Muscle layer of colon (tissue), 2 donors: ENCODE measurements around the gene PDZD8.

Experiments
- H3K27ac ChIP-seq: one replicate; pipeline ENCODE4 v1.7.0; 2013; ENCODE audit warnings: low read depth, mild to moderate bottlenecking, low read length, moderate library complexity
- H3K27me3 ChIP-seq, 2 donors: one replicate each; pipeline ENCODE4 v1.7.0; 2013; ENCODE audit warnings: low read length in 2 of 2, mild to moderate bottlenecking in 2 of 2; ENCODE audit not compliant: insufficient read depth in 2 of 2, control insufficient read depth in 1 of 2
- H3K36me3 ChIP-seq: one replicate; pipeline ENCODE4 v1.7.0; 2013; ENCODE audit warnings: mild to moderate bottlenecking, low read length; ENCODE audit not compliant: insufficient read depth
- H3K4me1 ChIP-seq: one replicate; pipeline ENCODE4 v1.7.0; 2013; ENCODE audit warnings: mild to moderate bottlenecking, low read length; ENCODE audit not compliant: insufficient read depth
- H3K4me3 ChIP-seq, 2 donors: one replicate each; pipeline ENCODE4 v1.7.0; 2013; ENCODE audit warnings: low read length in 2 of 2, low read depth in 1 of 2, mild to moderate bottlenecking in 1 of 2, moderate library complexity in 1 of 2
- H3K9ac ChIP-seq: one replicate; pipeline ENCODE4 v1.7.0; 2013; ENCODE audit warnings: low read length
- H3K9me3 ChIP-seq: one replicate; pipeline ENCODE4 v1.7.0; 2013; ENCODE audit warnings: mild to moderate bottlenecking, low read length
- donor health status: abdominal sarcoma.
- donor health status: Adenocarcinoma of cecum.

The PDZD8 gene

GRCh38 chr10:117275121-117275520 is 100.1 kb downstream of the PDZD8 start:
- H3K9ac ChIP-seq, result no peak overlapping the region
- H3K9me3 ChIP-seq, result no peaks in the 10 kb centered on the region
- H3K27ac ChIP-seq, result no peak overlapping the region

GRCh38 chr10:117274509-117274908 is 100.7 kb downstream of the PDZD8 start:
- Histone ChIP-seq H3K9me3 (no peaks in the 10 kb centered on the region), H3K4me3 (no peak overlapping the region), H3K27ac (no peak overlapping the region), H3K36me3 (no peaks in the 10 kb centered on the region), H3K27me3 (no peaks in the 10 kb centered on the region), H3K9ac (no peak overlapping the region), H3K4me1 (no peaks in the 10 kb centered on the region)

More at GRCh38 chr10:117275121-117275520, 100.1 kb downstream of the PDZD8 start:
- Histone ChIP-seq H3K4me3 (no peak overlapping the region), H3K27me3 (no peaks in the 10 kb centered on the region), H3K4me1 (no peaks in the 10 kb centered on the region), H3K36me3 (no peaks in the 10 kb centered on the region)

- H3K36me3 ChIP-seq, result no peaks in the 10 kb centered on the region
- no peaks in the 10 kb centered on the region for H3K4me1 ChIP-seq
- no peak overlapping the region for H3K4me3 ChIP-seq
- H3K9ac ChIP-seq, result no peak overlapping the region
- H3K27me3 ChIP-seq, result no peaks in the 10 kb centered on the region
- no peak overlapping the region for H3K27ac ChIP-seq
- H3K9me3 ChIP-seq, result no peaks in the 10 kb centered on the region
Measured at GRCh38 chr10:117273980-117274379, 101.3 kb downstream of the PDZD8 start.

GRCh38 chr10:117272195-117273076 is 102.8 kb downstream of the PDZD8 start:
- Histone ChIP-seq H3K9ac (no peak overlapping the region), H3K9me3 (no peaks in the 10 kb centered on the region), H3K36me3 (no peaks in the 10 kb centered on the region), H3K27me3 (no peaks in the 10 kb centered on the region), H3K4me1 (no peaks in the 10 kb centered on the region), H3K4me3 (no peak overlapping the region), H3K27ac (no peak overlapping the region)

- Histone ChIP-seq H3K4me3 (no peak overlapping the region), H3K27ac (no peak overlapping the region), H3K27me3 (no peaks in the 10 kb centered on the region), H3K36me3 (no peaks in the 10 kb centered on the region), H3K4me1 (no peaks in the 10 kb centered on the region), H3K9me3 (no peaks in the 10 kb centered on the region), H3K9ac (no peak overlapping the region)
Measured at GRCh38 chr10:117271427-117271826, 103.8 kb downstream of the PDZD8 start.

- H3K4me1 ChIP-seq, result no peaks in the 10 kb centered on the region
- no peak overlapping the region for H3K9ac ChIP-seq
- no peak overlapping the region for H3K27ac ChIP-seq
- no peaks in the 10 kb centered on the region for H3K36me3 ChIP-seq
- no peaks in the 10 kb centered on the region for H3K27me3 ChIP-seq
- H3K4me3 ChIP-seq, result no peak overlapping the region
- no peaks in the 10 kb centered on the region for H3K9me3 ChIP-seq
Measured at GRCh38 chr10:117268907-117269306, 106.3 kb downstream of the PDZD8 start.

GRCh38 chr10:117268258-117268657 is 107.0 kb downstream of the PDZD8 start:
- H3K9ac ChIP-seq, result no peak overlapping the region
- no peaks in the 10 kb centered on the region for H3K36me3 ChIP-seq
- no peak overlapping the region for H3K27ac ChIP-seq
- H3K9me3 ChIP-seq, result no peaks in the 10 kb centered on the region
- no peaks in the 10 kb centered on the region for H3K27me3 ChIP-seq
- H3K4me3 ChIP-seq, result no peak overlapping the region
- H3K4me1 ChIP-seq, result no peaks in the 10 kb centered on the region

GRCh38 chr10:117266812-117267211 is 108.4 kb downstream of the PDZD8 start:
- Histone ChIP-seq H3K4me3 (no peak overlapping the region), H3K27ac (no peak overlapping the region), H3K9me3 (no peaks in the 10 kb centered on the region), H3K27me3 (peaks cover 0 to 6% of the 10 kb centered on the region in 2 donors), H3K4me1 (no peaks in the 10 kb centered on the region), H3K36me3 (no peaks in the 10 kb centered on the region), H3K9ac (no peak overlapping the region)

GRCh38 chr10:117266400-117266799 is 108.8 kb downstream of the PDZD8 start:
- no peaks in the 10 kb centered on the region for H3K9me3 ChIP-seq

GRCh38 chr10:117264782-117265181 is 110.5 kb downstream of the PDZD8 start:
- no peak overlapping the region for H3K27ac ChIP-seq
- no peaks in the 10 kb centered on the region for H3K4me1 ChIP-seq
- H3K4me3 ChIP-seq, result no peak overlapping the region
- H3K36me3 ChIP-seq, result no peaks in the 10 kb centered on the region
- no peak overlapping the region for H3K9ac ChIP-seq
- H3K9me3 ChIP-seq, result no peaks in the 10 kb centered on the region
- H3K27me3 ChIP-seq, result peaks cover 0 to 6% of the 10 kb centered on the region in 2 donors

More at GRCh38 chr10:117266400-117266799, 108.8 kb downstream of the PDZD8 start:
- Histone ChIP-seq H3K4me1 (no peaks in the 10 kb centered on the region), H3K27me3 (peaks cover 0 to 6% of the 10 kb centered on the region in 2 donors), H3K4me3 (no peak overlapping the region), H3K36me3 (no peaks in the 10 kb centered on the region), H3K9ac (no peak overlapping the region), H3K27ac (no peak overlapping the region)

GRCh38 chr10:117262903-117263293 is 112.3 kb downstream of the PDZD8 start:
- no peaks in the 10 kb centered on the region for H3K9me3 ChIP-seq
- no peak overlapping the region for H3K27ac ChIP-seq
- H3K4me1 ChIP-seq, result no peaks in the 10 kb centered on the region
- no peak overlapping the region for H3K9ac ChIP-seq
- H3K4me3 ChIP-seq, result no peak overlapping the region
- H3K36me3 ChIP-seq, result no peaks in the 10 kb centered on the region
- H3K27me3 ChIP-seq, result peaks cover 0 to 6% of the 10 kb centered on the region in 2 donors
